Measurements from ENCODE around the gene YARS1.

Gene YARS1

DNA sequence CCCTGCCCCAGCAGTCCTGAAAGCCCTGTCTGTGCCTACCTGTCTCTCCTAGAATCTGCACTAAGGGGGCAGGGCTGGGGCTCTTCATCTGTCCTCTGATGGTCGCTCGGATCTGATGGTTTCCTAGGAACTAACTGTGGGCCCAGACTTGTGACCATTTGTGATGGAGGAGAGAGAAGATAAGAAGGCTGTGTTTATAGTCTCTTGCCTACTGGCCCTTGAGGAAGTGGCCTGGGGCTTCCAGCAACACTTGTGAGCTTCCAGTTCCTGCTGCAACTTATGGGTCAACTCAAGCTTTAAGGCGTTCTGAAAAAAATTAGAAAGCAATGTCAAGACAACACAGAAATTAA is 61.4 kb downstream of the YARS1 start:
- in situ Hi-C loops (cut with HindIII; ENCODE audit: low pct_ligation_motif_present, low pct_unique_long_range_greater_than_20kb, low sequenced_read_pairs) = no loop called here
- no peak for DNase-seq

DNA sequence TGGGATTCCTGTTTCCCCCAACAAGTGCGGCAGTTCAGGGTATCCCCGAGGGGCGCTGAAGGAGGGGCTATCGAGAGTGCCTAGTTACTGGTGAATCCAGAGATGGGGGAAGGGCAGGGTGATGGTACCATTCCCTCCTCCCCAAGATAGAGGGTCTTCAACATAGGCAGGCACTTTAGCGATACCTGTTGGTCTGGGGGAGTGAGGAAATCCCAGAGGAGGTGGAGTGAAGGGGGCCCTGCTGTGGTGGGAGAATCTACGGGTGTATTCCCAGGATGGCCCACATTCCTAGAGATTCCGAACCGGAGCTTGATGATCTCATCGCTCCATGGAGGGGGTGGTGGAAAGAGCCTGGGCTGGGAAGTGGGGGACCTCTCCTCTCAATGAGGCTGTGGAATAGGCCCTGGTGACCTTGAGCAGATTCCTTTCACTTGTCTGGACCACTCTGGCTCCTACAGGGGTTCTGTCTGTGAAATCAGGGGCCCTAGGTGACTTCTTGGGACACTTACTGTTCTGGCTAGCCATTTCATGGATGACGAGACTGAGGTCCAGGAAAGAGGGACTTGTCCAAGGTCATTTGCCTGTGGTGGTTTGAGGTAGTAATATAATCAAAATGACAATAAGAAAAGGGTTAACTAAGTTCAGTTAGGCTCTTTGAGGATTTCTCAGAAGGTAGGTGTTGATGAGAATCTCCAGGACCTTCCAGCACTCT is 61.9 kb downstream of the YARS1 start:
- in situ Hi-C loops (cut with HindIII; ENCODE audit: low pct_ligation_motif_present, low pct_unique_long_range_greater_than_20kb, low sequenced_read_pairs) = no loop called here

DNA sequence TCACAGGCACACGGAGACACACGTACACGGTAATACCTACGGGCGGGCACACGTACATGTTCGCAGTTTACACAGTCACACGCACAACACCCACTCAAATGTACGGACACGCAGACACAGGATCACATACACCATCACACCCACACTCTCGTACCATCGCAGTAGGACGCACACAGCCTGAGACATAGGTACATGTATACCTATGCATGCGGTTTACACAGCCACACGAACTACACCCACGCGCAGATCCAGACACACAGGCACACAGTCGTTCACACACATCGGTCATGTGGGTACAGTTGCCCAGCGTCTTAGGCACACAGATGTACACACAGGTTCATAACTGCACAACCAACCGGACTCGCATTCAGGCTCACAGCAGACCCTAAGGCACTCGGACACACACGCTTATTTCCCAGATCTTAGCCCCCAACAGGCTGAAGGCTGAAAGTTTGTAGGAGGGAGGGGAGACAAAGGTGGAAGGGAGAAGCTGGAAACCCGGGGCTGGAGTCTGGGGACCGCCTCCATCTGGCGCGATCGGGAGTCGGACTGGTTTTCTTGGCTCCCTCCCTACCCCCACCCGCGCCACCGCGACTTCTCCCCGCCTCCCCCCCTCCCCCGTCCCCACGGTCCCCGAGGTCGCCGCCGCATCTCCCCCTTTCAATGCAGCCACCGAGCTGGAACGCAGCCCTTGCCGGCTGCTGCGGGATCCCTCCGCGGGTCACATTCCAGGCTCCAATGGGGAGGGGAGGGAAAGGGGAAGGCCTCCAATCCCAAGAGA is 62.7 kb downstream of the YARS1 start:
- in situ Hi-C loops (cut with HindIII; ENCODE audit: low pct_ligation_motif_present, low pct_unique_long_range_greater_than_20kb, low sequenced_read_pairs) = no loop called here
- DNase-seq = peak; percentile 45

More for the DNA sequence above, 61.9 kb downstream of the YARS1 start:
- DNase-seq = peak; percentile 27

GRCh38 chr1:32753532-32754316 is 63.4 kb downstream of the YARS1 start:
- peak; percentile 77 for DNase-seq
- in situ Hi-C loops (cut with HindIII; ENCODE audit: low pct_ligation_motif_present, low pct_unique_long_range_greater_than_20kb, low sequenced_read_pairs) = no loop called here

DNA sequence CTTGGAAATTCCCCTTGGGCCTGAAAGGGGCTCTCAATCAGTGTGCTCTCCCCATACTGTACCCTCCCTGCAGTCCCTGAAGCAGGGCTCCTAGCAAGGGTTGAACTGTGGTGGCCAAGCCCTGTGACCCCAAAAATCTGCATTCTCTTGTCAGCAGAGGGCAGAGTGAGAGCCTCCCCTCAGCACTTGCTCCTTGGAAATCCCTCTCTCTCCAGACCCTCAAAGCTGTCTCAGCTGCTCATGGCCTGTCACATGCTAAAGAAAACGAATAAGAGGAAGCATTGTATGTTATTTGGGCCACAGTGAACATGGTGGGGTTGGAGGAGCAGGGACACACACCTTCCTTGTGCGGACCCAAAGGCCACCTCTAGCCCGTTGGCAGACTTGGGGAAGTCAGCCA is 67.4 kb downstream of the YARS1 start:
- in situ Hi-C loops (cut with HindIII; ENCODE audit: low pct_ligation_motif_present, low pct_unique_long_range_greater_than_20kb, low sequenced_read_pairs) = no loop called here
- no peak for DNase-seq

- DNase-seq = no peak
- in situ Hi-C loops (cut with HindIII; ENCODE audit: low pct_ligation_motif_present, low pct_unique_long_range_greater_than_20kb, low sequenced_read_pairs) = no loop called here
Measured at GRCh38 chr1:32749332-32749731, 67.8 kb downstream of the YARS1 start.

DNA sequence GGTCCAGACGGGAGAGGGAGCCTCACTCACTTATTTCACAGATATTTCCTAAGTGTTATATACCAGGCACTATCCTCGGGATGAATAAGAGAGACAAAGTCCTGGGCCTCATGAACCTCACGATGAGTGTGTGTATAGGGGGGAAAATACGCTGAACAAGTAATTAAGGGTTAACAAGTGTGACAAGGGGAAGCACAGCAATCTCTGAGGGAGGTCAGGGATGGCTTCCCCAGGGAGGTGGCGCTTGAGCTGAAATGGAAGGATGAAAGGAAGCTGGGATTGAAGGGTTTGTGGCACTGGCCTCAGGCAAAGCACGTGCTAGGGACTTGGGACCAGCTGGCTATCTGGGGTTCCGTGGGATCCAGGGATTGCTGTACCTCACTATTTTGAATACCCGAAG is 68.2 kb downstream of the YARS1 start:
- no peak for DNase-seq
- in situ Hi-C loops (cut with HindIII; ENCODE audit: low pct_ligation_motif_present, low pct_unique_long_range_greater_than_20kb, low sequenced_read_pairs) = no loop called here

GRCh38 chr1:32748348-32748747 is 68.8 kb downstream of the YARS1 start:
- no peak for DNase-seq
- in situ Hi-C loops (cut with HindIII; ENCODE audit: low pct_ligation_motif_present, low pct_unique_long_range_greater_than_20kb, low sequenced_read_pairs) = no loop called here

GRCh38 chr1:32746130-32746529 is 71.0 kb downstream of the YARS1 start:
- DNase-seq = no peak
- in situ Hi-C loops (cut with HindIII; ENCODE audit: low pct_ligation_motif_present, low pct_unique_long_range_greater_than_20kb, low sequenced_read_pairs) = no loop called here

- no peak for DNase-seq
- in situ Hi-C loops (cut with HindIII; ENCODE audit: low pct_ligation_motif_present, low pct_unique_long_range_greater_than_20kb, low sequenced_read_pairs) = no loop called here
Measured at GRCh38 chr1:32744071-32744425, 73.1 kb downstream of the YARS1 start.

- DNase-seq = no peak
- in situ Hi-C loops (cut with HindIII; ENCODE audit: low pct_ligation_motif_present, low pct_unique_long_range_greater_than_20kb, low sequenced_read_pairs) = no loop called here
Measured at GRCh38 chr1:32743380-32744070, 73.6 kb downstream of the YARS1 start.

DNA sequence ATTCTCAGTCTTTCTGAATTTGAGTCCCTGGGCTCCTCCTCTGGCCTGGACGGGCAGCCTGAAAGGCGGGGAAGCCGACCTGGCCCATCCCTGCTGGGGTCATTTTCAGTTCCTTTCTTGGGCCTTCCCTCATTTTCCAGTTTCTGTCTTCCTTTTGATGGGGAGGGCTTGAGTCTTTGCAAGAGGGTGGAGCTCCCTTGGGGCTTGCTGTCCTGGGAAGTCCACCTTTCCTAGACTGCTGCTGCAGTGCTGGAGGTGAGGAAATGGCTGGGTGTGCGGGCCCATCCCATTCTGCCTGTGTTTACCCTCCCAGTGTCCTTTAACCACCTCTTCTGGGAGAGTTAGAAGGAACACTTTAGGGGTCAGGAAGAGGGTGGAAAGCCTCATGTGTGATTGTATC is 74.2 kb downstream of the YARS1 start:
- no peak for DNase-seq
- in situ Hi-C loops (cut with HindIII; ENCODE audit: low pct_ligation_motif_present, low pct_unique_long_range_greater_than_20kb, low sequenced_read_pairs) = no loop called here

DNA sequence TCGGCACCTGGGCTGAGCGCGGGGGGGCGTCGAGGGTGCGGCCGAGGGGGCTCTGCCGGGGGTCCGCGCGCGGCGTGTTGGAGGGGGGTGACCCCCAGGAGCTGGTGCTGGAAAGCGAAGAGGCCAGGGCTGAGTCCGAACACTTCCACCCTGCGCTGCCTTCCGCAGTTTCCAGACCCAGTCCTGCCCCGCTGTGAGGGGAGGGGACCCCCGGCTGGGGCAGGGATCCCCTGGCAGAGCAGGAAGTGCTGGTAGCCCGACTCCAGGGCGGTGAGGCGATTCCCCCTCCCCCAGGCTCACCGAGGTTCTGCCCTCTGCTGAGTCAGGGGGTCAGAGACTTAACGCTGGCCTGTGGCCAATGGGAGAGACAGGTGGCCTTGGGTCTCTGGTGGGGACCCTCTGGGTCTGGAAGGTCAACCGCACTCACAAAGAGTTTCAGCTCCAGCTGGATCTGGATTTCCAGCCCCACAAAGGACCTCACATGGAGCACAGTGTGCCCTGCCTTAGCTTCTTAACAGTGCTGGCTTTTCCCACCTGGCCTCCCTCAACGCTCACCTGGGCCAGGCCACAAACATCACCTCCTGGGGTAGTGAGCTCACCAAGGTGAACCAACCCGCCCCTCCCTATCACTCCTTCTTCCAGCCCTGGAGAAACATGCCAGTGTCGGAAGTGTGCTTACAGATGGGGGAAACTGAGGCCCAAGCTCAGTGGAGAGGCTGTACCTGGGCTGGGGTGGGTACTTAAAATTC is 74.8 kb downstream of the YARS1 start:
- peak; percentile 32 for DNase-seq
- in situ Hi-C loops (cut with HindIII; ENCODE audit: low pct_ligation_motif_present, low pct_unique_long_range_greater_than_20kb, low sequenced_read_pairs) = no loop called here

DNA sequence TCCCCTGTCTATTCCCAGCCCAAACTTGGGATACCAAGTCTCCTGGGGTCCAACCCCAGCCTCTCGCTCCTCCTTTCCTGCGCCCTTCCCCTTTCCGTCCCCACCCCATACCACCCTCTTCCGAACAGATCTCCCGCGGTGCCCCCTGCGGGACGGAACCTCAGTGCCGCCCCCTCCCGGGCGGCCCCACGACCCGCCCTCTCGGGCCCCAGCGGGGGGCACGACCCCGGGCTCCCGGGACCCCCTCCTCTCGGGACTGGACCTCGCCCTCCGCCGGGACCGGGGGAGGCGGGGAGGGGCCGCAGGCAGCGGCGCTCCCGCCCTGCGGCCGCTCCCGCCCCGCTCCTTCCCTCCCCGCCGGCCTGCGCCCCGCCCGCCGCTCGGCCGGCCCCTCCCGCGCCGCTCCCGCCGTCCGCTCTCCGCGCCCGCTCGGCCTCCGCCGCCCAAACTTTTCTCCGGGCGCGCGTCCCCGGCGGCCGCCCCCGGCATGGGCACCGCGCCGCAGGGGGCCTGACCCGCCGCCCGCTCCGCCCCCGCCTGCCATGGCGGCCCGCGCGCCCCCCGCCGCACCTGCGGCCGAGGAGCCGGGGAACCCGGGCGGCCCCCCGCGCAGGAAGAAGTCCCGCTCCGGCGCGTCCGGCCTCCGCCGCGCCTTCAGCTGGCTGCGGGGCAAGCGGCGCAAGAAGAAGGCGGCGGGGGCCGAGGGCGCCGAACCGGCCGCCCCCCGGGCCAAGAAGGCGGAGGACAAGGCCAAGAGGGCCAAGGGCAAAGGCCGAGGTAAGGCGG is 75.6 kb downstream of the YARS1 start:
- in situ Hi-C loops (cut with HindIII; ENCODE audit: low pct_ligation_motif_present, low pct_unique_long_range_greater_than_20kb, low sequenced_read_pairs) = no loop called here
- peak; percentile 46 for DNase-seq

DNA sequence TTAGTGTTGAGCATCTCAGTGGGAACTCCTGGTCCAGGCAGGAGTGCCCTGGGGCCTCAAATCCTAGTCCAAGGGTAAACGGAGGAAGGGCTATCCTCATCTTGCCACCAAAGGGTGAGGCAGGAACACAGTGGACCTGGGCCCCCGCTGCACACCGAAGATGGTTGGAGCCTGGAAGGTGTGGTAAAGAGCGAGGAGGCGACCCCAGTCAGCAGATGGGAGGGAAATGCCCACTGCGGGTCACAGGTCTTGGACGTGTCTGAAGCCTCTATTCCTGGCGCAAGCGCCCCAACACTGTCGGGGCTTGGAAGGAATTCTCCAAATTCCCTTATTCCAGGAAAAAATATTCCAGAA is 76.1 kb downstream of the YARS1 start:
- DNase-seq = no peak
- in situ Hi-C loops (cut with HindIII; ENCODE audit: low pct_ligation_motif_present, low pct_unique_long_range_greater_than_20kb, low sequenced_read_pairs) = no loop called here

DNA sequence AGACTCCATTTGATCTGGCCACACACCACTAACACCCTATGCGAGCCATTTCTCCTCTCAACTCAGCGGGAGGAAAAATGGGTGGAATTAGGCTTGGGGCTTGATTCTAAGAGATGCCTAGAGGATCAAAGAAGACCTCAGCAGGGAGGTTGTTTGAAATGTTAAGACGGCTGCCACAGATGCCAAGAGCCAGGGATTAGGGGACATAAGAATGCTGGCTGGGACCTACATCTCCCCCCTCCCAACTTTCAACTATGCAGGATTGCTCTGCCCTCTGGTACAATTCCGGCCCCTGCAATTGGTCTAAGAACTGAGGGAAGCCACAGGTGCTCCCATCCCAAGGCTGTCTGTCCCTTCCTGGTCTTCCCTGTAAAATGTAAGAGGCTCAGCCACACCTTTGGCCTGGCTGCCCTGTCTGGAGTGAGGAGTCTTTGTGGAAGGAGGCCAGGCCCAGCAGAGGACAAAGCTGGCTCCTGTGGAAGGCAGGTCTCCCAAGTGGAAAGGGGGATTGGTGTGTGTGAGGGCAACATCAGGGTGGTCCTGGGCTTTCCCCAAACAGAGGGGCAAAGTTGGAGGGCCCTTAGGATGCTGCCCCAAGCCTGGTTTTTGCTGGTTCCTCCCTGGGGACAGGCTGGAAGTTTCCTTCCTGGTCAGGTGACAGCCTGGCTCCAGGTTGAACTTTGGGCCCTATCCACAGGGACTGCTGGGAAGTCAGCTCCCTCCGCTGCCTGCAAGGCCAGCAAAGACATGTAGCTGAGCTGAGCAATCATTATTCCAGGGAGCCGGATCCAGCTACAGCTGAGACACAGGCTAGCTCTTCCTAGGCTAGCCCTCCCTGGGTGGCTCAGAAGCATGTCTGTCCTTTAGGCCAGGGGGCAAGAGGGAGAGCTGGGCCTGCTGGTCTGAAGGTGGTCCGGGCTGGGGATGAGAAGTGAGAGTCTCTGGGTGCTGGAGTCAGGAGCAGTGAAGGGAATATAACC is 80.1 kb downstream of the YARS1 start:
- no peak for DNase-seq
- in situ Hi-C loops (cut with HindIII; ENCODE audit: low pct_ligation_motif_present, low pct_unique_long_range_greater_than_20kb, low sequenced_read_pairs) = no loop called here

Data from ACHN (cell line).